Measurements from ENCODE around the gene KIDINS220.
"Not testable (repeated sequence)": the region's sequence is repeated elsewhere in the genome, so short reads cannot be mapped to it uniquely, and the experiment has no call there.

KIDINS220 gene

GRCh38 chr2:8740136-8740535 lies 97.3 kb downstream of the KIDINS220 start:
- DNase-seq, result no peak

- DNase-seq, result no peak
Observed at GRCh38 chr2:8737571-8738175, 99.7 kb downstream of the KIDINS220 start.

GRCh38 chr2:8732601-8733000 lies 104.8 kb downstream of the KIDINS220 start:
- DNase-seq, result no peak

GRCh38 chr2:8729939-8730338 lies 107.5 kb downstream of the KIDINS220 start:
- no peak for DNase-seq

GRCh38 chr2:8729101-8729500 lies 108.3 kb downstream of the KIDINS220 start:
- not testable (repeated sequence) for DNase-seq

DNA sequence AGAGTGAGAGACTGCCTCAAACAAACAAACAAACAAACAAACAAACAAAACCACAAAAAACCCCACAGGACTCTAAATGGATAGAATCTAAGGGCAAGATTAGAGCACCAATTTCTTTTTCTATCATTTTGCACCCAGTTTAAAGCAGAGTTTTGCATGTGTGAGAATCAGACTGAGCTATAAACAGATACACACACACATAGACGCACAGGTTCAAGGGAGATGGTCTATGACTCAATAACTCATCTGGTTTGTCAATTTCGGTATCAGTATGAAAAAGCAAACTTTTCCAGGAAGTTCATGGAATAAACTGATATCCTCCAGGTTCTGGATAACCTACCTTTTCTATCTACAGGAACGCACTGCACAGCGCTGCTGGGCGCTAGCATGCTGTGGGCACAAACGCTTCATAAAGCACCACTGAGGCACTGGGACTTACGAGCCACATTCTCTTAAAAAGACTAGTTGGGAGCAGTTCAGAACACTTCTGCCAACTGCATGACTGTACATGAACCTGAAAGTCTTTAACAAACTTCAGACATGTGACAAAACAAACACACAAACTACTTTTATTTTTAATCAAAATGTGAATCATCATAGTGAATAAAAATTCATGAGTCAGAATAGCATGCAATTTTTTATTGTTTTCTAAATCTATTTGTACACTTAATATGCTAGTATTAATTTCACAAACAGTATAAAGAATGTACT lies 109.0 kb downstream of the KIDINS220 start:
- DNase-seq, result no peak

- DNase-seq, result no peak
Observed at GRCh38 chr2:8725838-8726237, 111.6 kb downstream of the KIDINS220 start.

DNA sequence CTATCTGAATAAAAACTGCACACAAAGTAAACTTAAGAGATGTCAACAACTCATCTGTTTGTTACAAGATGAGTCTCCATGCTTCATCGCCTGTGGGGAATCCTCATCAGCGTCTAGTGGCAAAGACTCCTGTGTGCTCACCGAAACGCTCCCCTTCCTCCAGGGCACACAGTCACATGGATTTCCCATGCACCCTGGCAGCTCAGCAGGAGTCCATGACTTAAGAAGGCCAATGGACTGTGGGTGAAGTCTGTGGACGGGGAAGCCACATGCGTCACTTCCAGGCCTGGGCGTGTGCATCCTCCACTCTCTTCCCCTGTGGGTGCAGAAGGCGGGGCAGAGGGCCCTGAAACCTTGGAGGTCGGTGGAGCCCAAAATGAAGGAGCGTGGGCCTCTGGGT lies 114.4 kb downstream of the KIDINS220 start:
- no peak for DNase-seq

DNA sequence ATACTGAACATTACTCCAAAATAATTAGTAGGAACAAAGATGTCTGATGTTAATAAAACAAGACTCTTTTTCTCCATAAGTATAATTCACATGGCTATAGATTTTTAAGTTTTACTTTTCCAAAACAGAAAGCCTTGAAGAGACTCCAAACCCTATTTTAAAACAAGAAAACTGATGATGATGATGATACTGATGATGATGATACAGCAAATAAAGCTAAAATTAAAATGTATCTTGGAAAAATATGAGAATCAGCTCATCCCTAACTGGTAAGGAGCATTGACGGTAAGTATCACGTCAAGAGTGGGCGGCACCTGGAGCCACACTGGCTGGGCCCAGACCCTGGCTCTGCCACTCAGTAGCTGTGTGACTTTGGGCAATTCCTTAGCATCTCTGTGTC lies 116.0 kb downstream of the KIDINS220 start:
- no peak for DNase-seq

DNA sequence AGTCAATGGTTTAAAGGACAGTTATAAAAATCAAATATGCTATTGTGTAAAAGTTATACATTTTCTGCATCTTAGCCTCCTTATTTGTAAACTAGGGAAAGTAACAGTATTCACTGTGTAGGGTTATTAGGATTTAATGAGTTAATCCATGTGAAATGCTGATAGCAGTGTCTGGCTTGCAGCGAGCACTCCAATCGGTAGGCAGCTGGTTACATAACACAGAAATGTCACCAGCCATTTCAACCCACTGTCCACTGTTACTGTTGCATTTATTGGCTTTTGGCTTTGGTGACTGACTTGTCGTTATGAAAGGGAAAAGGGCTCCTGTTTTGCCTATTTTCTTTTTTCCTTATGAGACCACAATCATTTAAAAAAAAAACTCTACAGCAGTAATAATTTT lies 116.7 kb downstream of the KIDINS220 start:
- DNase-seq, result no peak

DNA sequence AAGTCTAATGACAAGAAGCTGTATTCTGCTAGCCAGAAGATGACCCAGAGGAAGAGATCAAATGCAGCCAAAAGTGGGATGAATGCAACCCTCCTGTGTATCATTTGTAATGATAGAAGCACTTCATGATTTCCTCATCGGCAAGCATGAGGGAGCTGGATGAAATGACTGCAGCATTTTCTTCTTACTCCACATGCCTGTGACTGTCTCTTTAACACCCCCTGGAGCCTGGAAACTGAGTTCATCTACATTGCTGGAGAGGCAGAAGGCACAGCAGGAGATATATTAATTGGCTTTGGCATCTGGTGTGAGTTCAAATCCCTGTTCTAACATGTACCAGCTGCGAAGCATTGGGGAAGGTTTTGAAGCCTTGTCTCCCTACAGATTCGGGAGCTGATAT lies 117.9 kb downstream of the KIDINS220 start:
- DNase-seq, result no peak

GRCh38 chr2:8714971-8715370 lies 122.4 kb downstream of the KIDINS220 start:
- DNase-seq, result no peak

- DNase-seq, result no peak
Observed at GRCh38 chr2:8714283-8714682, 123.1 kb downstream of the KIDINS220 start.

DNA sequence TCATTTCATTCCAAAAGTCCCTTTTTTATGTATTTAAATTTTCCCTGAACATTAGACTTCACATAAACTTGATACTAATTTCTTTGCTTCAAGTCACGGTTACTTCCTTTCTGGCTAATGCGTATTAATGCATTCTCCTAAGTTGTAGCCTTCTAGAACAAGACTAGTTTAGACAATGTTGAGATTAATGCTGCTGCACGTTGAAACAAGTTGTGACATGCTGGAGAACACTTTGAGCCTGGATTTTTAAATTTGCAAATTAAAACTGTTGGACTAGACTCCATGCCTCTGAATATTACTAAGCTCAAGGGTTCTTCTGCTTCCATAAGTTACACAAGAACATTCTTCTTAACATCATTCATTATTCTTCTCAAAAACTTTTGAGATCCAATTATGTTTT lies 126.5 kb downstream of the KIDINS220 start:
- DNase-seq, result no peak

DNA sequence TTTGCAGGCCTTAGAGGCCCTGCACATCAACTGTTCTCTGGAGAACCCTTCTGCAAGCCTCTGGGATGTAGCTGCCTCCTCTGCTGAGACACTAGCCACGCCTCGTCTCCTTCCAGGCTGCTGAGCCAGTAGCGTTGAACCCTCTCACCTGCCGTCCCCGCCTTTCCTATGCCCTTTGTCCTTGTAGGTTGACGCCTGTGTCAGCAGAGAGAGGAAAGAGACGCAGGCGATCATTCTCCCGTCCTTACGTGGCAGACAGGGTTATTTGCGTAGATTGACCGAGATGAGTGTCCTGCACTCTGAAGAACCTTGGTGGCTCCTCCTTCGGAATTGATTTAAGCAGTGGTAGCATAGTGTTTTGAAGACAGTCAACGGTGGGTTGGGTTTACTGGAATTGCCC lies 127.8 kb downstream of the KIDINS220 start:
- DNase-seq, result no peak

DNA sequence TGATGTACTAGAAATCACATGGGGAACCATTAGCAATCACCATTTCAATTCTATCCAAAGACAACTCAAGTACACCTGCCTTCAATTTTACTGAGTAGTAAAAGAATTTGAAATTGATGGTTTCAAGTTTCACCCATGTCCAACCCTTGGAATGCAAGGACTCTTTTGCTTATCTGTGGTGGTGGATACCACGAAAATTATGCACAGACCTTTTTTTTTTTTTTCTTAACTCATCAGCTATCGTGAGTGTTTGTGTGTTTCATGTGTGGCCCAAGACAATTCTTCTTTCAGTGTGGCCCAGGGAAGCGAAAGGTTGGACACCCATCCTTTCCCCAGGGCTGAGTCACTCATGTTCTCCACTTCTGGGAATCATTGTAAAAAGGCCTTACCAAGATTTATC lies 132.5 kb downstream of the KIDINS220 start:
- DNase-seq, result no peak

GRCh38 chr2:8701681-8702379 lies 135.6 kb downstream of the KIDINS220 start:
- DNase-seq, result no peak

DNA sequence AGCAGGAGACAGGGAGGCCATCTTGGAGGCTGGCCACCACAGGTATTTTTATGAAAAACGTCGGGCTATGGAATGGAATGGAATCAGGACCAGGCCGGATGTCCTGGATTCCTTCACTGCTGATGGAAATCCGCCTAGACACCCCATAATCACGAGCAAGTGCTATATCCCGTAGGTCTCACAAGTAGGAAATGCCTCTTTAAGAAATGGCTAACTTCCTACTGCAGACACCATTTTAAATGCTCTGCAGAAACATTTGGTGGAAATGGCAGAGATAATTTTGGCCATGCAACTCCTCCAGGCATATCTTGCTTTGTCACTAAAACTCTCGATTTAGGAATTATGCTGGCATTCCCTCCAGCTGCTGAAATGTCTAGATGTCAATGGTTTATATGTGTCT lies 137.6 kb downstream of the KIDINS220 start:
- no peak for DNase-seq

- no peak for DNase-seq
Observed at GRCh38 chr2:8697190-8697589, 140.2 kb downstream of the KIDINS220 start.

- no peak for DNase-seq
Observed at GRCh38 chr2:8694737-8695136, 142.7 kb downstream of the KIDINS220 start.

DNA sequence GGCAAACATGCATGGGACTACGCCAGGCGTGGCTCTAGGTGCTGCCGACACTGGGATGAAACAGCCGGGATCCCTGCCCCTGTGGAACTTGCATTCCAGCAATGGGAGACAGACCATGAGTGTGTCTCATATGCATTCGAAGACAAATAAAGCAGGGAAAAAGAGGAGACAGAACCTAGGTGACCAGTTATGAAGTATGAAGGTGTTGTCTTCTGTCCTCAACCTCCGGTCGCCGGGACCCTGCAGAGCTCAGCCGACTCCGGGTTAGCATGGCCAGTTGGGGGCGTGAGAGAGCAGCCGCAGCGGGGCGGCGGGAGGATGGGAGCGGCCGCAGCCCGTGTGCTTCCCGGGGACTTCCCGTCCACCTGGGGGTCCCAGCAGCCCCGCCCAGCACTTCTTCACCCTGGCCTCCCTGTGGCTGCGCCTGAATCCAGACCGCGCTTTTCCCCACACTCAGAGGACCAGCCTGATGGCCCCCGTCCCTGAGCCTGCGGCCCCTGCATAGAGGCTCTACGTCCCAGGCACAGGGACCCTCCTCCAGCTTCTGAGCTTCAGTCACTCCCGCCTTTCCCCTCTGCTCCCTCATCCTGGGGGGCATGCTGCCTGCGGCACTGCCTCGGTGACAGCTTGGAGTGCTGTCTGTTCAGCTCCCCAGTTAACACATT lies 144.1 kb downstream of the KIDINS220 start:
- DNase-seq, result peak; percentile 46

DNA sequence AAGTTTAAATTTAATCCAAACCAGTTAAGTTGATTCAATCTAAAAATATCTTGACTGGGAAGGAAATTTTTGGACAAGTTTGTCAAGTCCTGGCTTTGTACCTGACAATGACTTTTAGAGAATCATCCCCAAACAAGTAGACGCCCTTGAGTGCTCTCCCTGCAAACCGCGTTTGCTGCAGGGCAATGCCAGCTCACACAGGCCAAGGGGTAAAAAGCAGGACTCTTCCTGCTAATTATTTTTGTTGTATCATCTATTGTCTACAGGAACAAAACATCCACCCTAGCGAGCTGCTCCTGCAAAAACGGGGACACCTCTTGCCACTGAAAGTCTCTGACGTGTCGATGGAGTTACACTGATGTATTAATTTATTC lies 144.6 kb downstream of the KIDINS220 start:
- no peak for DNase-seq

DNA sequence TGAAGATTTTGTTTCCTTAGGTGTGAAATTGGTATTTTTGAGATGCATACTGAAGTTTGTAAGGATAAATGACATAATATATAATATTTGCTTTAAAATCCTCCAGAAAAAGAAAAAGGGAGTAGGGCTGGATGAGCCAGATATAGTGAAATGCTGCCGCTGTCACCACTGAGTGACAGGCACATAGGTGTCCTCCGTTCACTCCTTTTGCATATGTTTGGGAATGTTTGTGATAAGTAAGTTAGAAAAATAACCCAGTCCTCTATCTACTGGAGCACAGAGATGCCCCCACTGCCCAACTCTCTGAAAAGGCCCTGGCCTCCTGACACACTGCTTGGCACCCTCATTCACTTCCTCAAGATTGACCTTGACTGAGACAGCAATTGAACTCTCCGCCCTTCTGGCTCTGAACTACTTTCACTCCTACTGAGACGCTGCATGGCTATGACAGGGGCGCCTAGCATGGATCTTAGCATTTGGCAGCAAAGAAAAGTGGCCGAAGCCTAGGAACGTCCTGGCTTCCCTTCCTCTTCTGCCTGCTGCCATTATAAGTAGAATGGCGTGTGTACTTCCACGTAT lies 145.5 kb downstream of the KIDINS220 start:
- no peak for DNase-seq
